GM21529 (cell line): ENCODE data around the gene SRM.
A peak's percentile ranks its signal among the peaks of the same experiment; 100 is the strongest.
"Not testable (repeated sequence)": the region's sequence is repeated elsewhere in the genome, so short reads cannot be mapped to it uniquely, and the experiment has no call there.

ENCODE experiments used
- ATAC-seq: cut with Tn5 transposase; IDR thresholded peaks from one replicate; pipeline ENCODE4 v1.9.1; 2021; ENCODE audit not compliant: unreplicated experiment

Gene SRM

DNA sequence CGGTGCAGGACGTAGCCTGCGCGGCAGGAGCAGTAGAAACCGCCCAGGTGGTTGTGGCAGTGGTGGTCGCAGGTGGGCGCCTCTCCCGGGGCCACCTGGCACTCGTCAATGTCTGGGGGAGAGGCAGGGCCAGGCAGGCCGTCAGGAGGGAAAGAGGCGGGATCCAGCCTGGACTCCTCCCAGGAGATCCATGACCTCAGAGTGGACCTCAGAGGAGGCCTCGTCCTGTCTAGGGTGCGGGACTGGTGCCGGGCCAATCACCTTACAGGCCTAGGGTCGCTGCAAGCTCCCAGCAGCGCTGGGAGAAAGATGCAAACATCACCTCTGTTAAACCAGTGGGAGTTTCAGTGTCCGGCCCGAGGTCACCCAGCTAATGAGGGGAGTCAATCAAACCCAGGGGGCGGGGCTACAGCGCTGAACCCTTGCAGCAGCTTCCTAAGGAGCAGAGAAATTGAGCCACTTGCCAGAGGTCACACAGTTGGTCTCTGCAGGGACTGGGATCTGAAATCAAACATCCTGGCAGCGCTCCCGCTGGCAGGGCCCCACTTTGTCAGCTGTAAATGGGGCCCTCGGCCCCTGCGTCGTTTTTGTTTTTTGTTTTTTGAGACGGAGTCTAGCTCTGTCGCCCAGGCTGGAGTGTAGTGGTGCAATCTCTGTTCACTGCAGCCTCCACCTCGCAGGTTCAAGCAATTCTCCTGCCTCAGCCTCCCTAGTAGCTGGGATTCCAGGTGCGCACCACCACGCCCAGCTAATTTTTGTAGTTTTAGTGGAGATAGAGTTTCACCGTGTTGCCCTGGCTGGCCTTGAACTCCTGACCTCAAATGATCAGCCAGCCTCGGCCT is 14.2 kb downstream of the SRM start:
- ATAC-seq, result no peak

GRCh38 chr1:11044849-11045427 is 14.9 kb downstream of the SRM start:
- no peak for ATAC-seq

- ATAC-seq, result no peak
Measured at GRCh38 chr1:11044086-11044848, 15.6 kb downstream of the SRM start.

- ATAC-seq, result no peak
Measured at GRCh38 chr1:11042995-11043874, 16.6 kb downstream of the SRM start.

DNA sequence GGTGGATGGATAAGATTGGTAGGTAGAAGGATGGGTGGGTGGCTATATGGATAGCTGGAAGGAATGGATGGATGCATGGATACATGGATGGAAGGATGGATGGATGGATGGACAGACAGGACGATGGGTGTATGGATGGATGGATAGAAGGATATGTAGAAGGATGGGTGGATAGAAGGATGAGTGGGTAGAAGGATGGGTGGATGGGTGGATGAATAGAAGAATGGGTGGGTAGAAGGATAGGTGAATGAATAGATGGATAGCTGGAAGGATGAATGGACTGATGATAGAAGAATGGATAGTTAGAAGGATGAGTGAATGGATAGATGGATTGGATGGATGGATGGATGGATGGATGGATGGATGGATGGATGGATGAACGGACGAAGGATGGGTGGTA is 17.8 kb downstream of the SRM start:
- ATAC-seq, result no peak

DNA sequence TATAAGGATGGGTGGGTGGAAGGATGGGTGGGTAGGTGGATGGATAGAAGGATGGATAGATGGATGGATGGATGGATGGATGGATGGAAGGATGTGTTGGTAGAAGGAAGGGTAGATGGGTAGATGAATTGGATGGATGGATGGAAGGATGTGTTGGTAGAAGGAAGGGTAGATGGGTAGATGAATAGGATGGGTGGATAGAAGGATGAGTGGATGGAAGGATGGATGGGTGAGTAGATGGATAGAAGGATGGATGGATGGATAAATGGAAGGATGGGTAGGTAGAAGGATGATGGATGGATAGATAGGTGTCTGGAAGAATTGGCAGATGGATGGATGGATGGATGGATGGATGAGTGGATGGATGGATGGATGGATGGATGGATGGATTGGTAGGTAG is 18.8 kb downstream of the SRM start:
- no peak for ATAC-seq

- not testable (repeated sequence) for ATAC-seq
Measured at GRCh38 chr1:11040105-11040429, 19.8 kb downstream of the SRM start.

GRCh38 chr1:11039351-11040104 is 20.3 kb downstream of the SRM start:
- ATAC-seq, result no peak

GRCh38 chr1:11037740-11038182 is 22.1 kb downstream of the SRM start:
- peak; percentile 56 for ATAC-seq

GRCh38 chr1:11037019-11037739 is 22.6 kb downstream of the SRM start:
- not testable (repeated sequence) for ATAC-seq

GRCh38 chr1:11031624-11032262 is 28.1 kb downstream of the SRM start:
- ATAC-seq, result no peak

- ATAC-seq, result no peak
Measured at GRCh38 chr1:11030865-11031264, 29.0 kb downstream of the SRM start.

- ATAC-seq, result no peak
Measured at GRCh38 chr1:11028018-11028417, 31.8 kb downstream of the SRM start.

DNA sequence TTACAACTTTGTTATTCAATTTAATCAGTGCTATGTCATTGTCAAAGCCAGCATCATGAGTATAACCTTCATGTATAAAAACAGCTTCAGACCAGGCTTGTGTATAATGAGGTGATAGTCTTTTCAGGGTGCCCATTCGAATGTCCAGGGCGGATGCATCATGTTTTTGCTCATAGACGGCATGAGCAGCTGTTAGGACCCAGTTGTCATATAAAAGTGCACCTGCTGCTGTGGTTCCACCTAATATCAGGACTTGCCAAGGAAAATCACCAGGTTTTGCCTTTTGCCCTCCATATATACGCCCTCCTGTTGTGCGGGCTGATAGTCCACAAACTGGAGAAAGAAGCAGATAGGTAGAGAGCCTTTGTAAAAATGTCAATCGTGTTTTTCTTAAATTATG is 32.5 kb downstream of the SRM start:
- no peak for ATAC-seq

DNA sequence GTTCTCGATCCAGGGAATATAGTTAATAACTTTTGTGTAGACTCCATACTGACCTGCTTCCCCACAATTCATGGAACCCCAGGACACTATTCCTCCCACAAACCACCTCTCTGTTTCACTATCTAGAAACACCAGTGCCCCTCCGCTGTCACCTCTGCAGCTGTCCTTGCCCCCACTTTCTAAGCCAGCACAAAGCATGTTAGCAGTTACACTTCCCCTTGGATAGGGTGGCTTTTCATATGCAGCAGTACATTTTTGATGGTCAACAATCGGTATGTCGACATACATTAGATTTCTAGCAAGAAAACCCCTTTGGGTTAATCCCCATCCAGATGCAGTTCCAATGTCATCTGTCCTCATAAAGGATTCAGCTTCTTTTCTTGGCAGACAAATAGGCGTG is 32.9 kb downstream of the SRM start:
- no peak for ATAC-seq

DNA sequence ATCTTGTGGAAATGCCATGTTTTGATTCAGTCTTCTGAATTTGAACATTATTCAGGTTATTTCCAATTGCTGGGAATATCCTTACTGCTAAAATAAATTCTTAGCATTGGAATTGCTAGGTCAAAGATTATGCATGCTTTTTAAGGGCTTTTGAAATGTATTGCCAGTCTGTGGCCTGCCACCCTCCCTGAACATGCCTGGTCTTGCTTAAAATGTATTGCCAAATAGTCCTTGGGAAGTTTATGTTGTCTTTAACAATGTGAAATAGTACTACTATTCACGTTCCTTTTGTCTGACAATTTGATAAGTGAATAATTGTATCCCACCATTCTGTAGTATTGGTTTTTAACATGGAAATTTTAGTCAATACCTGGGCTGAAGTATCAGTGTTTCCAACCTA is 33.8 kb downstream of the SRM start:
- ATAC-seq, result no peak

GRCh38 chr1:11025618-11026017 is 34.2 kb downstream of the SRM start:
- ATAC-seq, result no peak

DNA sequence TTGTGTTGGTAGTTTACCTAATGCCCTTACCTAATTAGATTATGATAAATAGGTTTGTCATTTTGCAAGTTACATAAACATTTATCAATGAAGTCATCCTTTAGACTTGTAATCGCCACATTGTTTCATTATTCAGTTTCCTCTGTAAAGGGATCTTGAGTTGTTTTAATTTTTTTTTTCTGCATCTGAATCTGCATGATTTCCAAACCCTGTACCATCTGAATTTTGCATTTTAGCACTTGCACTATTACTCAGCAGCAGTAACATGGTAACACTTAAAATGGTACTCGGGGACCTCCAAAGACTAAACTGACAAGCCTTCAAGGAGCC is 35.0 kb downstream of the SRM start:
- ATAC-seq, result no peak

GRCh38 chr1:11024154-11024873 is 35.5 kb downstream of the SRM start:
- no peak for ATAC-seq
